ENCODE data around the gene BRD3.

GRCh38 chr9:134049236-134049635, 18.6 kb downstream of the BRD3 start:
- TF ChIP-seq SIN3A (IDR thresholded peaks at IDR 0.05; ENCODE audit: borderline replicate concordance, insufficient read depth, low read length) (no peak), FOXP2 (optimal IDR thresholded peaks at IDR 0.05; ENCODE audit: borderline replicate concordance, extremely low read depth, extremely low read length, insufficient read depth) (no peak), POLR2AphosphoS5 (IDR thresholded peaks at IDR 0.05; ENCODE audit: low read depth, low read length) (no peak), REST (IDR thresholded peaks at IDR 0.05; ENCODE audit: insufficient read depth in 1 of 2, low read depth in 2 of 2, low read length in 2 of 2) (no peak)

All from PFSK-1 (cell line).